EL (cell line): Measurements from ENCODE around the gene LCA5.
"Not testable (repeated sequence)": the region's sequence is repeated elsewhere in the genome, so short reads cannot be mapped to it uniquely, and the experiment has no call there.

Experiments
- DNase-seq: peaks from one replicate; pipeline ENCODE4 v3.0.0-alpha.2; 2016

The LCA5 gene

DNA sequence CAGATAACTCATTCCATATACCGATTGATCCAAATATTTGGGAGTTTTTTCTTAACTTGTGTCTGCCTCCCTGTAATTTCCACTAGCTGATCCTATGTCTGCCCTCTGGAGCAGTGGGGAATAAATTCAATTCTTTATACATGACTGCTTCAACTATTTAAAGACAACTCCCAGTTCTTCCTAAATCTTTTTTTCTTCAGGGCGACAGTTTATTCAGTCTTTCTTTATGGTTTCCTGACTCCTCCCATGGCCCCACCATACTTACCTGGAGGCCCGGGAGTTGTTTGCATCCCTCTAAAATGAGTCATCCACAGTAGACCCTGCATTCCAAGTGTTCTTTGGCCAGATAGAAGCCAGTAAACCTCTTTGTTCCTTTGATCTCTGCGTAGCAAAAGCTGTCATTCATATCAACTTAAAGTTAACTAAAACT lies 73.6 kb downstream of the LCA5 start:
- DNase-seq = no peak

DNA sequence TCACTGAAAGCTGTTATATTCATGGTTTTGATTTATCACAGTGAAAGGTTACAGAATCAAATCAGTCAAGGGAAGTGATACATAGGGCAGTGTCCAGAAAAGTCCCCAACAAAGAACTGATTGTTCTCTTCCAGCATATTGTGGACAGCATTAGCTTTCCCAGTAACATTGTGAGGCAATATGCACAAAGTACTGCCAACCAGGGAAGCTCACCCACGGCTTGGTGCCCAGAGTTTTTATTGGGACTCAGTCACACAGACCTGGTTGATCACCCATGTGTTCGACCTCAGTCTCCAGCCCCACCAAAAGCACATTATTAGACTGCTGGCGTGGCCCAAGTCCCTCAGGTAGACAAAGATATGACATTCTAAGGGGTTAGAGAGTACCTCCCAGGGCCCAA lies 76.0 kb downstream of the LCA5 start:
- DNase-seq = no peak

DNA sequence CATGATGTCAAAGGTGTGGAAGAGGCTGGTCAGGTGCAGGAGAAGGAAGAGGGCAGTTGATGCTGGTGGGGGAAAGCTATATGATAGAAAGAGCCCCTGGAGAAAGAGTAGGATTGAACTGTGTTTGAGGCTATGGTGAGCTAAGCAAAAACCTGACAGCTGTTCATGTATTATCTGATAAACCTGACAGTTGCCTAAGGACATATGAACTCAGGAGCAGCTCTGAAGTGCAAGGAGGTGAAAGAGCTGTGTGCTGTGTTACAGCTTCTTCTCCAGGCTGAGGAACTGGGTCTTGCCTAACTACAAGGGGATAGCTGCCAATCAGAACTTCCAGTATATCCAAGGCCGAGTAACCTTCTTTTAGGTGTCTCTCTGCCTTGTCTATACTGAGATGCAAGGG lies 81.8 kb downstream of the LCA5 start:
- no peak for DNase-seq

DNA sequence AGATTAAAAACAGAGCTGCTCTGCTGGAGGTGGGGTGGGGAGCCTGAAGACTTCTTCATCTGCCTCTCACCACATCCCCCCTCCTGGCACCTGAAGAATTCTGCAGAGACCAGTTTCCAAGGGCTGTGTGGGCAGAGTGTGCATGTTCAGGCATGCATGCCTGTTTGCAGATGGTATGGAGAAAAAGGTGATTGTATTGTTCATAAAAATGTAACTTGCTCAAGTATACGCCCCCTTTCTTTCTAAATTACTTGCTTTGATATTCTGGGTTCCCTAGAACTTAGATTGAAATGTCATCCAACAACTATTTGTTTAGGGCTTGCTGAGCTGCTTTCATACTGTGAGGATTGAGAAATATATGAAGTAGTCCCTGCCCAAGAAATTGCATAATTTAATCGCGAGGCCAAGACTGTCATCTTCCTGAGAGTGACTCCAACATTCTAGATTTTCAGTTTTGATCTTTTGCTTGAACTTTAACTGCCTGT lies 83.6 kb downstream of the LCA5 start:
- no peak for DNase-seq

DNA sequence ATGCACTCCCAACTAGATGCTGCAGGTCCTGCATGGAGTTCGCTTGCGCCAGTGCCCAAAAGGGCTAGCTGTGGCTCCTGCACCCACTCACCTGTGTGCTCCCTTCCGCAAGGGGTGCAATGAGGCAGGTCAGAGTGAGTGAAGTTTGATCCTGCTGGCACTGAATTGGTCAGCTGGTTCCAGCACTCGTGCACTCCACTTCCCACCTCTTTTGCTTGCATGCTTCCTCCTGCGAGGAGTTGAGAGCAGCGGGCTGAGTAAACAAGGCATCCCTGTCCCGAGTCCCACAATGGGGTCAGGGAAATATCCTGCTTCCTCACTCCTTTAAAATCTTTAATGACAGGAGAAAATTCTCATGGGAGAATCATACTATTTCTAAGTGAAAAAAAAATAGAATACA lies 86.2 kb downstream of the LCA5 start:
- DNase-seq = no peak

DNA sequence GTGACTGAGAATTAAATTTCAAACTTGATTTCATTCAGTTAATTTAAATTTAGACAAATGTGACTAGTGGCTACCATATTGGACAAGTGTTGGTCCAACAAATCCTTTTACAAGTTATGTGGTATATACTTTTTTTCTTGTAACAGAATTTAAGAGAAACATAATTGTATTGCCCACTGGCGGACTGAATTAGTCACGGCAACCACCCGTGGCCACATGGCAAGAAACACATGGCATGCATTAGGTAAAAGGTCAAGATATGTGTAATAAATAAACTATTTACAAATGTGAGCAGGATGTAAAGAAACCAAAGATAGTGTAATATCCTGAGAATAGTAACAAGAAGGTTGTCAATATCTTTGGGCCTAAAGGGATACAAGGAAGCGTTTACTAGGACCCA lies 91.2 kb downstream of the LCA5 start:
- DNase-seq = peak; percentile 8

GRCh38 chr6:79443876-79444275 lies 93.4 kb downstream of the LCA5 start:
- not testable (repeated sequence) for DNase-seq

- DNase-seq = no peak
Observed at GRCh38 chr6:79441192-79441591, 96.0 kb downstream of the LCA5 start.

- no peak for DNase-seq
Observed at GRCh38 chr6:79440598-79440997, 96.6 kb downstream of the LCA5 start.

GRCh38 chr6:79438030-79438429 lies 99.2 kb downstream of the LCA5 start:
- DNase-seq = no peak

DNA sequence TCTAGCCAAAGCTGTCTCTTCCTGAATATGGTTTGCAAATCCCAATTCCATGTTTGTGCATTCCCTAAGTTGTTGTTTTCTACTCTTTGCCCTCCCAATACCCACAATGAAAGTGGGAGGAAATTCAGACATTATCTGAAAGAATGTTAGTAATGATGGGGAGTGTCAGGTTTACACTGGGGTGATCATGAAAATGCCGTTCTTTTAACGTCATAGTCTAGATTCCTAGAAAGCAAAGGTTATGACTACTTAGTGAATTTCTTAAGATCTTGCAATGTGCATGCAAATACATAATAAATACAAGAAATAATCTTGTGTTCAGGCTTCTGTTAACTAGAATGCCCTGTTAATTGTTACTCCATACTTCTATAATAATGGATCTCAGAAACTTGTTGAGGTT lies 101.0 kb downstream of the LCA5 start:
- DNase-seq = no peak

DNA sequence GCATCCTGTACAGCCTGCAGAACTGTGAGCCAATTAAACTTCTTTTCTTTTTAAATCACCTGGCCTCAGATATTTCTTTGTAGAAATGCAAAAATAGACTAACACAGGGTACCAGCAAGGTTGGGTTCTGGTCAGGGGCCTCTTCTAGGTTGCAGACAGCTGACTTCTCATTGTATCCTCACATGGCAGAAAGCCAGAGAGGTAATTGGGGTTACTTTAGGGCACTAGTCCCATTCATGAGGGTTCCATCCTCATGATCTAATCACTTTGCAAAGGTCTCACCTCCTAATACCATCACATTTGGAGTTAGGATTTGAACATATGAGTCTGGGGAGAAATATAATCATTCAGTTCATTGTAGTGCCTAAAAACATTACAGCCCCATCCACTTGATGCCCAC lies 101.5 kb downstream of the LCA5 start:
- DNase-seq = no peak
